ENCODE measurements around the gene SEPTIN12. TPM values are rescaled to one million over a fixed set of nuclear protein-coding genes. Genes with fewer than 3 reads are reported as not detected.

The SEPTIN12 gene
- total RNA-seq, 6 experiments from 2014 or later, result not detected

DNA sequence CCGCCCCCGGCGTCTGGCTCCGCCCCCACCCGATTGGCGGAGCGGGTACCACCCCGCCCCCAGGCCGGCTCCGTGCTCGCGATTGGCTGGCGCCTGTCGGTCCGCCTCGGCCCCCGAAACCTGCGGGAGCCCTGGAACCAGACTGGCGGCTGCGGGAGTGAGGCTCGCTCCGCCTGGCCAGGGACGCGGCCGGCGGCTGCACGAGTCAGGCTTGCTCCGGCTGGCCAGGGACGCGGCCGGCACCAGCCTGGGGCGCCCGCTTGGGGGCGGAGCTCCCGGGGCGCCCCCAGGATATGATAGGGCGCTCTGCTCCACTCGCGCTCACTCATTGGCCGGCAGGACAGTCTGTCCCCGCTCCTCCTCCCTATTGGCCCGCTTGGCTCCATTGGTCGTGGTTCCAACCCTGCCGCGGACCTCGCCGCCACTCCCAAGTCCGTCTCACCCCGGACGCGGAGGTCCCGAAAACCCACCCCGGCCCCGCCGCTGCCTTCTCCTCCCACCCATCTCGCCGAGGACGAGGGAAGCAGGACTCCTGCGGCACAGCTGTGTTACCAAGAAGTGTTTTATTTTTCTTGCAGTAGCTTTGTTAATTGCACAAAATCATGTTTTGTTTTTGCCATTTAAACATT is 14.6 kb upstream of the SEPTIN12 start:
- TF ChIP-seq, protein P1, sequence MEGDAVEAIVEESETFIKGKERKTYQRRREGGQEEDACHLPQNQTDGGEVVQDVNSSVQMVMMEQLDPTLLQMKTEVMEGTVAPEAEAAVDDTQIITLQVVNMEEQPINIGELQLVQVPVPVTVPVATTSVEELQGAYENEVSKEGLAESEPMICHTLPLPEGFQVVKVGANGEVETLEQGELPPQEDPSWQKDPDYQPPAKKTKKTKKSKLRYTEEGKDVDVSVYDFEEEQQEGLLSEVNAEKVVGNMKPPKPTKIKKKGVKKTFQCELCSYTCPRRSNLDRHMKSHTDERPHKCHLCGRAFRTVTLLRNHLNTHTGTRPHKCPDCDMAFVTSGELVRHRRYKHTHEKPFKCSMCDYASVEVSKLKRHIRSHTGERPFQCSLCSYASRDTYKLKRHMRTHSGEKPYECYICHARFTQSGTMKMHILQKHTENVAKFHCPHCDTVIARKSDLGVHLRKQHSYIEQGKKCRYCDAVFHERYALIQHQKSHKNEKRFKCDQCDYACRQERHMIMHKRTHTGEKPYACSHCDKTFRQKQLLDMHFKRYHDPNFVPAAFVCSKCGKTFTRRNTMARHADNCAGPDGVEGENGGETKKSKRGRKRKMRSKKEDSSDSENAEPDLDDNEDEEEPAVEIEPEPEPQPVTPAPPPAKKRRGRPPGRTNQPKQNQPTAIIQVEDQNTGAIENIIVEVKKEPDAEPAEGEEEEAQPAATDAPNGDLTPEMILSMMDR (IDR thresholded peaks at IDR 0.05), result peak; percentile 13 to 32 (median 26)
- TF ChIP-seq POLR2A (IDR thresholded peaks at IDR 0.05), result no peak
- H3K27ac ChIP-seq, result peak overlapping the region; percentile 20 to 81 (median 73)
- peak overlapping the region; percentile 96 to 99 (median 98) for H3K4me3 ChIP-seq
- no peaks in the 10 kb centered on the region for H3K27me3 ChIP-seq
- 0% methylated on average over 17 of the region's 59 CpGs for WGBS (ENCODE audit: insufficient coverage, low coverage, low lambda C conversion rate, missing lambda C conversion rate)
- H3K9me3 ChIP-seq, result no peaks in the 10 kb centered on the region
- H3K36me3 ChIP-seq, result peaks cover 0 to 23% (median 3%) of the 10 kb centered on the region in 4 donors
- DNase-seq (peak; percentile 94 to 95 (median 95)), ATAC-seq (peak; percentile 88 to 93 (median 90))
- H3K4me1 ChIP-seq, result peaks cover 0 to 12% (median under 1%) of the 10 kb centered on the region in 4 donors
- intact Hi-C loops (cut with DNase I), result no loop called here

DNA sequence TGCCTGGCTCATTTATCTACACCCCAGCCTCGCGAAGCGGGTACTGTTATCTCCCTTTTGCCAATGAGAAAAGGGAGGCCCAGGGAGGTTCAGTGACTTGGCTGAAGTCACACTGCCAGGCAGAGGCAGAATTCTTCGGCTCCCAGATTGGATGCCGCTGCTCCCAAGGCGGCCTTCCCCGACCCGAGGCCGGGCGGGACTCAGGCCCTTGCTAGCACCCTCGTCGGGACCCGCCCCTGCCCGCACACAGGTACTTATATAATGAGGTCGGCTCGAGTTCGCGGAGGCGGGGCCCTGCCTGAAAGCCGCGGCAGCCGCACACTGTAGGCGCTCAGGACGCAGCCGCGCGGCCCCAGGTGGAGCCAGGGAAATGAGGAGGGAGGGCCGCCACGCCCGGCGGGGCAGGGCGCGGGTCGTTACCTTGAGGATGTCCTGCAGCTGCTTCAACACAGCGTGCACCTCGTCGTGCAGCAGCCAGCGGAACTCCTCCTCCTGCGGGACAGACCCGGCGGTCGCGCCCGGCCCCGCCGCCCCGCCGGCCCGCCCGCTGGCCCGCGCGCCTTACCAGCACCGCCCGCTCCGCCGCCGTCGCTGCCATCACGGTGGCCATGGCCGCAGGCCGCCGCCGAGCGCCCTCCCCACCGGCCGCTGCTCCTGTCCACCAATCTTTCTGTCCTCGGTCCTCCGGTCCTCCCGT is 14.0 kb upstream of the SEPTIN12 start, which contains the start of gene ROGDI:
TSS of gene ROGDI (minus strand) at position 672 of the 697 bp plus-strand sequence. CDS start at position 610, 62 bp downstream.
- peaks cover 0 to 20% (median 0%) of the 10 kb centered on the region in 4 donors for H3K36me3 ChIP-seq
- WGBS (ENCODE audit: insufficient coverage, low coverage, low lambda C conversion rate, missing lambda C conversion rate), result 0% methylated on average over 1 of the region's 70 CpGs

DNA sequence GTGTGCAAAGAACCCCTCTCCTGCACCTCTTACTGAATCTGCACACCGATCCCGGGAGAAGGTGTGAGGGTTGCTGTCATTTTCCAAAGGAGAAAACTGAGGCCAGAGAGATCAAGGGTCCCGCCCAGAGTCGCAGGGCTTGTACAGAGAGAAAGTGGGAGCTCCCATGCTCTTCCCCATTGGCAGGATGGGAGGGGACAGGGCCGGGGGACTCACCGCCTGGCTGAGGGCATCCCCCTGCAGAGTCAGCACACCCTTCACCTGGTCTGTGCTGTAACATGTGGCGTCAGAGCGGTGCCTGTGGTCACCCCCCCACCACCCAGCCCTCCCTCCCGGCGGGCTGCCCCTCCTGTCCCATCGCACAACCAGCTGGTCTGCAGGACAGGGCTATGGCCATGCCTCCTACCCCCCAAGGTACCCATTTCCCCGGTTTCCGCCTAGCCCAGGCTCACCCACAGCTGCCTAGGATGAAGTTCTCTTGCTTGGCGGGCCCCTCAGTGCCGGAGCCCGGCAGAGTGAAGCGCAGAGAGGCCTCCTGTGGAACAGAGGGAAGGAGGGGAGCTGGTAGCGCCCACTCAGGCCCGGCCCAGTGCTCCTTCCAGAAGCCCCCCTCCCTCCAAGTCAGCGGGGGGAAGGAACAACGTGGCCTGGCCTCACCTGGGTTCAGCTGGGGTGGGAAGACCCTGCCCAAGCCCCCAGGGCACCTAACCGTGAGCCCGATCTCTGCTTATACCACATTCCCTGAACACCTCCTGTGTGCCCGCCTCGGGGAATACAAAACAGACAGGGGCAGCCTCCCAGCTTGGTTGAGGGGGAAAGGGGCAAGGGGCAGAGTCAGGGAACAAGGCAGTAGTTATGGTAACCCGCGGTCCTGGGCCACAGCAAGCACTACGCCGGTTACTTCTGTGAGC is 13.2 kb upstream of the SEPTIN12 start:
- intact Hi-C loops (cut with DNase I), result no loop called here
- H3K4me3 ChIP-seq, result peak overlapping the region; percentile 96 to 99 (median 98)
- H3K27me3 ChIP-seq, result no peaks in the 10 kb centered on the region
- no peak for TF ChIP-seq POLR2A (IDR thresholded peaks at IDR 0.05)
- TF ChIP-seq, protein P1 (IDR thresholded peaks at IDR 0.05), result no peak
- WGBS (ENCODE audit: insufficient coverage, low coverage, low lambda C conversion rate, missing lambda C conversion rate), result 3% methylated on average over 6 of the region's 29 CpGs
- peaks cover 0 to 15% (median 0%) of the 10 kb centered on the region in 4 donors for H3K36me3 ChIP-seq
- H3K27ac ChIP-seq, result peak overlapping the region; percentile 20 to 81 (median 73)
- no peaks in the 10 kb centered on the region for H3K9me3 ChIP-seq
- DNase-seq (no peak), ATAC-seq (no peak)
- peaks cover 0 to 12% (median under 1%) of the 10 kb centered on the region in 4 donors for H3K4me1 ChIP-seq

More for the DNA sequence above, 14.0 kb upstream of the SEPTIN12 start, which contains the start of gene ROGDI:
- no peaks in the 10 kb centered on the region for H3K9me3 ChIP-seq
- H3K4me1 ChIP-seq, result peaks cover 0 to 12% (median under 1%) of the 10 kb centered on the region in 4 donors
- TF ChIP-seq, protein P1 (IDR thresholded peaks at IDR 0.05), result no peak
- TF ChIP-seq POLR2A (IDR thresholded peaks at IDR 0.05), result peak; percentile 37
- intact Hi-C loops (cut with DNase I), result no loop called here
- peak within 1 kb of the TSS; percentile 96 to 99 (median 98) for H3K4me3 ChIP-seq
- no peaks in the 10 kb centered on the region for H3K27me3 ChIP-seq
- H3K27ac ChIP-seq, result peak within 1 kb of the TSS; percentile 20 to 81 (median 73)
- ATAC-seq (peak; percentile 73 to 80 (median 78)), DNase-seq (peak; percentile 89 to 95 (median 95))
